AG10803 (cell line): ENCODE measurements around the gene GRIA2.

Source experiments
- DNase-seq: peaks from one replicate; pipeline ENCODE4 v3.0.0; 2010; ENCODE audit warnings: low read depth
- H3K4me3 ChIP-seq: 2 replicates; pipeline ENCODE4 v1.5.1; 2011; ENCODE audit warnings: mild to moderate bottlenecking, low read length, control low read depth
- CTCF ChIP-seq: conservative IDR thresholded peaks from 2 replicates; pipeline ENCODE4 v1.5.1; 2011; ENCODE audit warnings: mild to moderate bottlenecking, low read length, control low read depth, inconsistent platforms

The GRIA2 gene

GRCh38 chr4:157282019-157282418 is 61.5 kb downstream of the GRIA2 start:
- no peak for TF ChIP-seq CTCF
- H3K4me3 ChIP-seq = no peak overlapping the region
- DNase-seq = no peak

- H3K4me3 ChIP-seq = no peak overlapping the region
- no peak for DNase-seq
- no peak for TF ChIP-seq CTCF
Measured at GRCh38 chr4:157287445-157287844, 66.9 kb downstream of the GRIA2 start.

- no peak overlapping the region for H3K4me3 ChIP-seq
- no peak for TF ChIP-seq CTCF
- no peak for DNase-seq
Measured at GRCh38 chr4:157290622-157291021, 70.1 kb downstream of the GRIA2 start.

- TF ChIP-seq CTCF = peak; percentile 41
- H3K4me3 ChIP-seq = no peak overlapping the region
- peak; percentile 22 for DNase-seq
Measured at GRCh38 chr4:157291071-157291470, 70.5 kb downstream of the GRIA2 start.

- no peak for DNase-seq
- no peak for TF ChIP-seq CTCF
- H3K4me3 ChIP-seq = no peak overlapping the region
Measured at GRCh38 chr4:157293673-157294072, 73.1 kb downstream of the GRIA2 start.

GRCh38 chr4:157294575-157294974 is 74.0 kb downstream of the GRIA2 start:
- no peak for TF ChIP-seq CTCF
- DNase-seq = no peak
- H3K4me3 ChIP-seq = no peak overlapping the region

- DNase-seq = peak; percentile 3
- H3K4me3 ChIP-seq = no peak overlapping the region
- no peak for TF ChIP-seq CTCF
Measured at GRCh38 chr4:157300701-157301100, 80.2 kb downstream of the GRIA2 start.
